Naive B cell (primary cell): ENCODE data around the gene ARRDC1. TPM values are rescaled to one million over a fixed set of nuclear protein-coding genes. Genes with fewer than 3 reads are reported as not detected.
"Not testable (repeated sequence)": the region's sequence is repeated elsewhere in the genome, so short reads cannot be mapped to it uniquely, and the experiment has no call there.

Experiments used
- ATAC-seq, 2 donors: fragments of 150-1000 bp; cut with Tn5 transposase; 2 replicates each; pipeline ENCODE4 v1.10.0; 2021; ENCODE audit warnings: low read depth in 2 of 2, mild to moderate bottlenecking in 2 of 2, moderate library complexity in 2 of 2
- DNase-seq: peaks from one replicate; pipeline ENCODE4 v3.0.0; 2022
- H3K27ac Mint-ChIP-seq, 6 donors: one replicate each; pipeline ENCODE4 v1.8.0; 2020 to 2022; ENCODE audit warnings: mild to moderate bottlenecking in 6 of 6, mixed read lengths in 6 of 6, moderate library complexity in 5 of 6, inconsistent platforms in 2 of 6
- H3K27me3 Mint-ChIP-seq, 3 donors: one replicate each; pipeline ENCODE4 v1.8.0; 2021 to 2022; ENCODE audit warnings: mixed read lengths in 3 of 3, mild to moderate bottlenecking in 1 of 3
- H3K36me3 Mint-ChIP-seq, 2 donors: one replicate each; pipeline ENCODE4 v1.8.0; 2020 to 2022; ENCODE audit warnings: mixed read lengths in 2 of 2, inconsistent platforms in 1 of 2, mild to moderate bottlenecking in 1 of 2
- H3K4me1 Mint-ChIP-seq, 3 donors: one replicate each; pipeline ENCODE4 v1.8.0; 2020 to 2022; ENCODE audit warnings: mixed read lengths in 3 of 3, inconsistent platforms in 1 of 3, mild to moderate bottlenecking in 1 of 3, moderate library complexity in 1 of 3
- H3K4me3 Mint-ChIP-seq, 8 donors: one replicate each; pipeline ENCODE4 v1.8.0; 2020 to 2022; ENCODE audit warnings: mild to moderate bottlenecking in 8 of 8, mixed read lengths in 8 of 8, moderate library complexity in 8 of 8, inconsistent platforms in 2 of 8
- H3K9me3 Mint-ChIP-seq, 7 donors: one replicate each; pipeline ENCODE4 v1.8.0; 2020 to 2022; ENCODE audit warnings: mixed read lengths in 7 of 7, mild to moderate bottlenecking in 5 of 7, inconsistent platforms in 2 of 7, moderate library complexity in 1 of 7
- polyA plus RNA-seq, 6 donors: library from polyadenylated mRNA; unstranded; fragments of 300-500 nt; fragmentation: Illumina TruSeq; gene quantifications; one replicate each; pipeline ENCODE4 v1.2.3, GENCODE V29; 2021; ENCODE audit warnings: low read depth in 6 of 6

Gene ARRDC1
- polyA plus RNA-seq, 6 donors from 2014 or later = 30.3 to 65.5 (median 40.0) TPM

DNA sequence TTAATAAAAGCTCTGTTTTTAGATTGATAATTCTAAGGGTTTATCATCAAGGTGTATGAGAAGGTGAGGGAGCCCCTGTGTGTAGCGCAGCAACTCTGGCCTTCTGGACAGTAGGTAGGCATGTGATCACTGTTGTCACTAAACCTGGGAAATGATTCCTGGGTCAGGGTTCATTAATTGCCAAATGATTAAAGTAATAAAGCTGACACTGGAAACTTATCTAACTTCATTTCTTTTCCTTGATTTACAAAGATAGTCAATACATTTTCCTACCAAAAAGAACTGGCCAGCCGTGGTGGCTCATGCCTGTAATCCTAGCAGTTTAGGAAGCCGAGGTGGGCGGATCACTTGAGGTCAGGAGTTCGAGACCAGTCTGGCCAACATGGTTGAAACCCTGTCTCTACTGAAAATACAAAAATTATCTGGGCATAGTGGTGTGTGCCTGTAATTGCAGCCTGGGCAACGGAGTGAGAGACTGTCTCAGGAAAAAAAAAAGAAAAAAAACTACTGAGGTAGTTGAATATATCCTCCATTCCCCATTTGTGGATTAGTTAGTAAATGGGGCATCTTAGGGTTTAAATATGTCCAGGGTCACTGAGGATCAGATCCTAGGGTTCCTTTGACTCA lies 15.8 kb downstream of the ARRDC1 start:
- Mint-ChIP-seq H3K4me1 (peaks cover 28 to 68% (median 46%) of the 10 kb centered on the region in 3 donors), H3K4me3 (peak overlapping the region in 6 of 8 donors; percentile 47 to 97 (median 78)), H3K27me3 (no peaks in the 10 kb centered on the region), H3K27ac (peak overlapping the region in 2 of 6 donors; percentile 56 to 69), H3K36me3 (no peaks in the 10 kb centered on the region), H3K9me3 (no peaks in the 10 kb centered on the region)
- ATAC-seq = no peak
- DNase-seq = no peak

DNA sequence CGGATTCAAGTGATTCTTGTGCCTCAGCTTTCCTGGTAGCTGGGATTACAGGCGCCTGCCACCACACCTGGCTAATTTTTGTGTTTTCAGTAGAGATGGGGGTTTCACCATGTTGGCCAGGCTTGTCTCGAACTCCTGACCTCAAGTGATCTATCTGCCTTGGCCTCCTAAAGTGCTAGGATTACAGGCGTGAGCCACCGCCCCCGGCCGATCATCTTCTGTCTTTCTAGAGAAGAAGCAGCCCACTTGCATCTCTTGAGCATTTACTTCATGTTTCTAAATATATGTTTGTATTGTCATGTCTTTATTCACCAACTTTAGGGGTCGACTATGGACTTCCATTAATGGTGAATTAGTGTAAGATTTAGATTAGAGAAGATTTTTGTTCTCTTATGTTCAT lies 16.7 kb downstream of the ARRDC1 start:
- H3K4me1 Mint-ChIP-seq = peaks cover 31 to 69% (median 49%) of the 10 kb centered on the region in 3 donors
- peak overlapping the region in 1 of 6 donors; percentile 67 for H3K27ac Mint-ChIP-seq
- H3K4me3 Mint-ChIP-seq = peak overlapping the region in 5 of 8 donors; percentile 35 to 76 (median 64)
- not testable (repeated sequence) for ATAC-seq, H3K9me3 Mint-ChIP-seq, H3K36me3 Mint-ChIP-seq, DNase-seq, H3K27me3 Mint-ChIP-seq

DNA sequence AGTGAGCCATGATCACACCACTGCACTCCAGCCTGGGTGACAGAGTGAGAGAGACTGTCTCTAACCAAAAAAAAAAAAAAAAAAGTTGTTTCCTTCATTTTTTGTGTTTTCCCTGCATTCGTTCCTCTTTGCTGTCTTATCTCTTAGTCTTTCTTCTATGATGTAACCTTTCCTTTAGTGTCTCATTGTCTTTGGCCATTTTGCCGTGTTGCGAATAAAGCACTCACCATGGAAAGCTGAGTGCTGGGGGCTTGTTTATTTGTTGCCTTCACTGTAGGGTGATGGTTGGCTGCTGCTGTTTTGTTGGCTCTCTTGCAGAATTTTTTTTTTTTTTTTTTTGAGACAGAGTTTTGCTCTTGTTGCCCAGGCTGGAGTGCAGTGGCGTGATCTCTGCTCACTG lies 21.0 kb downstream of the ARRDC1 start:
- Mint-ChIP-seq H3K27ac (peak overlapping the region in 2 of 6 donors; percentile 39 to 72), H3K27me3 (no peaks in the 10 kb centered on the region), H3K9me3 (no peaks in the 10 kb centered on the region), H3K4me1 (peaks cover 37 to 75% (median 50%) of the 10 kb centered on the region in 3 donors), H3K4me3 (peak overlapping the region in 3 of 8 donors; percentile 9 to 65 (median 60)), H3K36me3 (peaks cover 0 to 7% of the 10 kb centered on the region in 2 donors)
- no peak for DNase-seq
- ATAC-seq = no peak

DNA sequence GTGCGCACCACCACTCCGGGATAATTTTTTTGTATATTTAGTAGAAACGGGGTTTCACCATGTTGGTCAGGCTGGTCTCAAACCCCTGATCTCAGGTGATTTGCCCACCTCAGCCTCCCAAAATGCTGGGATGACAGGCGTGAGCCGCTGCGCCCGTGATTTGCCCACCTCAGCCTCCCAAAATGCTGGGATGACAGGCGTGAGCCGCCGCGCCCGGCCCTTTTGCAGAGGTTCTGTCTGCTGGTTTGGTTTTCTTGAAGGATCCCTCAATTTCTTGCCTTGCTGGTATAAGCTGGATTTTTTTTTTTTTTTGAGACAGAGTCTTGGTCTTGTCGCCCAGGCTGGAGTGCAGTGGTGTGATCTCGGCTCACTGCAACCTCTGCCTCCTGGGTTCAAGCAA lies 21.9 kb downstream of the ARRDC1 start:
- H3K9me3 Mint-ChIP-seq, DNase-seq, H3K36me3 Mint-ChIP-seq, ATAC-seq, H3K27me3 Mint-ChIP-seq: not testable (repeated sequence)
- Mint-ChIP-seq H3K27ac (peak overlapping the region in 2 of 6 donors; percentile 47 to 72), H3K4me3 (peak overlapping the region in 1 of 8 donors; percentile 2), H3K4me1 (peaks cover 44 to 77% (median 55%) of the 10 kb centered on the region in 3 donors)

DNA sequence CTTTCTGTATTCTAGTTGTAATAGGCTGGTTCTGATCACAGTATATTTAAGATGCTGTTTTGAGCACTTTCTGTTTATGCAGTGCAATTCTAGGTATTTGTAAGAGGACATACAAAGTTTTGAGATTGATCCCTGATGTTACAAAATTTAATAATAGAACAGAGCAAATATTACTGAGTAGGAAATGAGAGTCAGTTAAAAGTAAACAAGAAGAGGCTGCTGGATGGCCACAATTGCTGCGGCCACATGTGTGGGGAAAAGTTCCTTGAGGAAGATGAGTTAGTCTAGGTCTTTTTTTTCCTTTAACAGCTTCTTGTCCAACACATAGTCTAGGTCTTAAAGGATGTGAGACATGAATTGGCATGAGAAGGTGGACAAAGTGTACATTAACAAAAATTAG lies 24.6 kb downstream of the ARRDC1 start:
- no peaks in the 10 kb centered on the region for H3K9me3 Mint-ChIP-seq
- H3K4me3 Mint-ChIP-seq = peak overlapping the region in 5 of 8 donors; percentile 5 to 43 (median 22)
- H3K27me3 Mint-ChIP-seq = no peaks in the 10 kb centered on the region
- no peak for DNase-seq
- no peak for ATAC-seq
- peaks cover 56 to 74% (median 72%) of the 10 kb centered on the region in 3 donors for H3K4me1 Mint-ChIP-seq
- peak overlapping the region in 4 of 6 donors; percentile 20 to 80 (median 37) for H3K27ac Mint-ChIP-seq
- H3K36me3 Mint-ChIP-seq = peaks cover 0 to 7% of the 10 kb centered on the region in 2 donors

DNA sequence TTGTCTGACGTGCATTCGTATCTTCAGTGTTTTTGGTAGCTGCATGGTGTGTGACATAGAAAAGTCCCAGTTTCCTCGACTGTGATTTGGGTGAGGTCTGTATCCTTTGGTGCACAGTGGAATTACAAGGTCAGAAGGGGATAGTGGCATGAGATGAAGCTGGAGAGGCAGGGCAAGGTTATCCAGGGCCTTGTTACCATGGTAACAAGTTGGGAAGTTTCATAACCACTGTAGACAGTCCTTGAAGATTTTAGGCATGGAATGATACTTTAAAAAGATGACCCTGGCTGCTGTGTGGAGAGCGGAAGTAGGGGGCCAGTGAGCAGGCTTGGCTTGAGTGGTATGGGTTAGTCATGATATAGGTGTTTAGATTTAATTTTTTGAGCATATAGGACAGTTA lies 25.2 kb downstream of the ARRDC1 start:
- Mint-ChIP-seq H3K27ac (peak overlapping the region in 5 of 6 donors; percentile 2 to 80 (median 44)), H3K36me3 (peaks cover 0 to 7% of the 10 kb centered on the region in 2 donors), H3K27me3 (no peaks in the 10 kb centered on the region), H3K4me1 (peaks cover 50 to 69% (median 66%) of the 10 kb centered on the region in 3 donors), H3K9me3 (no peaks in the 10 kb centered on the region), H3K4me3 (peak overlapping the region in 5 of 8 donors; percentile 5 to 41 (median 26))
- peak in 1 of 2 donors; percentile 44 for ATAC-seq
- DNase-seq = no peak

DNA sequence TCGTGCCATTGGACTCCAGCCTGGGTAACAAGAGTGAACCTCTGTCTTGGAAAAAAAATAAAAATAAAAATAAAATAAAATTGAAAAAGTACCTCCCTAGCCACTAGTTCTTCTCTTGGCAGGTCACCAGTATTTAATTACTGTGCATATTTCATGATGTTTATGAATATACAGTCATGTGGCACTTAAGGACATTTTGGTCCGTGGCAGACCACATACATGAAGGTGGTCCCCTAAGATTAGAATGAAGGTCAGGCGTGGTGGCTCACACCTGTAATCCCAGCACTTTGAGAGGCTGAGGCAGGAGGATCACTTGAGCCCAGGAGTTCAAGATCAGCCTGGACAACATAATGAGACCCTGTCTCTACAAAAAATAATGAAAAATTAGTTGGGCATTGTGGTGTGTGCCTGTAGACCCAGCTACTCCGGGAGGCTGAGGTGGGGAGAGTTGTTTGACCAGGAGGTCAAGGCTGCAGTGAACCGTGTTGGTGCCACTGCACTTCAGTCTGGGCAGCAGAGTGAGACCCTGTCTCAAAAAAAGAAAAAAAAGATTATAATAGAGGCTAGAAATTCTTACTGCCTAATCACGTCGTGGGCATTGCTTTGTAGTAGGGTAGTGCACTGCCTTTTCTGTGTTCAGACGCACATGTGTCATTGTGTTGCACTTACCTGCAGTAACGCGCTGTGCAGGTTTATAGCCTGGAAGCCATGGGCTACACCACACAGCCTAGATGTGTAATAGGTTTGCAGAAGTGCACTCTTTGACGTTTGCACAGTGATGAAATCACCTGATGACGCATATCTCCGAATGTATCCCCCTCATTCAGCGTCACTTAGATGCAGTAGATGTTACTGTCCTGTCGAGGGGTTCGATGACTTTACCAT lies 26.1 kb downstream of the ARRDC1 start:
- Mint-ChIP-seq H3K27me3 (no peaks in the 10 kb centered on the region), H3K36me3 (peaks cover 0 to 7% of the 10 kb centered on the region in 2 donors), H3K9me3 (no peaks in the 10 kb centered on the region), H3K4me3 (peak overlapping the region in 3 of 8 donors; percentile 33 to 42 (median 40)), H3K4me1 (peaks cover 50 to 72% (median 67%) of the 10 kb centered on the region in 3 donors), H3K27ac (peak overlapping the region in 5 of 6 donors; percentile 61 to 81 (median 67))
- DNase-seq = no peak
- no peak for ATAC-seq

DNA sequence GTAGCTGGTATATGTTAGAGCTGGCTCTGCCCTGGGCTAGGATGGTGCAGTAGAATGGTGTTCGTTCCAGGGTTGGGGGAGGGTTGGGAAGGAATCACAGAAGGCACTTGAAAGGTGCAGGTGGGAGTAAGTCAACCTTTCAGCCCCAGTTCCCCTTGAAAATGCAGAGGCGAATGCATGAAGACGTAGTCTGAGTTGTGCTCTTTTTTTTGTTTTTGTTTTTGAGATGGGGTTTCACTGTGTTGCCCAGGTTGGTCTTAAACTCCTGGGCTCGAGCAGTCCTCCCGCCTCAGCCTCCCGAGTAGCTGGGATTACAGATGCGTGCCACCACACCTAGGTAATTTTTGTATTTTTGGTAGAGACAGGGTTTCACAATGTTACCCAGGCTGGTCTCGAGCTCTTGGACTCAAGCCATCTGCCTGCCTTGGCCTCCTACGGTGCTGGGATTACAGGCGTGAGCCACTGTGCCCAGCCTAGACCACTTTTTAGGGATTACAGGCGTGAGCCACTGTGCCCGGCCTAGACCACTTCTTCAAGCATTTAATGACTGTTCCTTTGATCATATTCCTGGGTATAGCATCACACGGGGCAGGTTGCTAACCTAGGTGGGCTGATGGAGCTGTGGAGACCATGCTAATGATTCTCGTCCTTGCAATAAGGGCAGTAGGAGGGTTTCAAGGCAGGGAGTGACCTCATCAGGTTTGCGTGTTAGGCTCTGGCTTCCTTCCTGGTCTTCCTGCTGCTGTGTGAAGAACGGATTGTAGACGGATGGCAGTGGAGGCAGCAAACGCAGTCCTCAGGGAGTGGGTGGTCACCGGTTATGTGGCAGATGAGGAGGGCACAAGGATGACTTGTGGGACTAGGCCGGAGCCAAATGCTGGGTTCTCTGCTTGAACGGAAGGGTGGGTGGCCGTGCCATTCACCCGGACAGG lies 27.0 kb downstream of the ARRDC1 start:
- Mint-ChIP-seq H3K27me3 (no peaks in the 10 kb centered on the region), H3K27ac (peak overlapping the region; percentile 61 to 92 (median 73)), H3K4me3 (peak overlapping the region in 5 of 8 donors; percentile 13 to 61 (median 40)), H3K36me3 (peaks cover 0 to 7% of the 10 kb centered on the region in 2 donors), H3K9me3 (no peaks in the 10 kb centered on the region), H3K4me1 (peaks cover 50 to 77% (median 70%) of the 10 kb centered on the region in 3 donors)
- no peak for DNase-seq
- ATAC-seq = no peak

DNA sequence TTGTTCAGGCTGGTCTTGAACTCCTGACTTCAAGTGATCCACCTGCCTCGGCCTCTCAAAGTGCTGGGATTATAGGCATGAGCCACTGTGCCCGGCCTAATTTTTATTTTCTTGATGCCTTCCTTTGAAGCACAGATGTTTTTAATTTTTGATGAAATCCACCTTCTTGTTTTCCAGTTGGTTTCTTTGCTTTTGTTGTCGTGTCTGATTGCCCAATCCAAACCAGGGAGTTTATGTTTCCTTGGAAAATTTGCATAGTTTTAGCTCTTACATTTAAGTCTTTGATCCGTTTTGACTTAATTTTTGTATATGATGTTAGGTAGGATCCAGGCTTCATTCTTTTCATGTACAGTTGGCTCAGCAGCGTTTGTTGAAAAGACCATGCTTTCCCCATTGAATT lies 28.5 kb downstream of the ARRDC1 start:
- Mint-ChIP-seq H3K36me3 (peaks cover 0 to 7% of the 10 kb centered on the region in 2 donors), H3K4me3 (no peak overlapping the region), H3K27me3 (no peaks in the 10 kb centered on the region), H3K9me3 (no peaks in the 10 kb centered on the region), H3K4me1 (peaks cover 45 to 75% (median 63%) of the 10 kb centered on the region in 3 donors), H3K27ac (peak overlapping the region in 1 of 6 donors; percentile 82)
- DNase-seq = no peak
- ATAC-seq = no peak

DNA sequence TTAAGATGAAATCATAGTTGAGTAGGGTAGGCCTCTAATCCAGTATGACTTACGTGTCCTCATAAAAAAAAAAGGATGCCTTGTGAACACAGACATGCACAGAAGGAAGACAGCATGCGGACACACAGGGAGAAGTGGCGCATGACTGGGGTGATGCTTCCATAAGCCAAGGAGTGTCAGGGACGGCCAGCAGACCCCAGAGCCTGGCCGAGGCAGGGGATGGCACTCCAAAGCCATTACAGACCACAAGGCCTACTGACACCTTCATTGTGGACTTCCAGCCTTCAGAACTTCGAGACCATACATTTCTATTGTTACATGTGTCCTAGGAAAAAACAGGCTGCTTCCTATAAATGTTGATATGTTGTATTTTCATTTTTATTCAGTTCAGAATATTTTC lies 33.2 kb downstream of the ARRDC1 start:
- peaks cover 34 to 71% (median 57%) of the 10 kb centered on the region in 3 donors for H3K4me1 Mint-ChIP-seq
- H3K9me3 Mint-ChIP-seq = no peaks in the 10 kb centered on the region
- DNase-seq = no peak
- no peak for ATAC-seq
- peak overlapping the region in 5 of 6 donors; percentile 10 to 88 (median 74) for H3K27ac Mint-ChIP-seq
- peaks cover 0 to 13% of the 10 kb centered on the region in 2 donors for H3K36me3 Mint-ChIP-seq
- no peaks in the 10 kb centered on the region for H3K27me3 Mint-ChIP-seq
- peak overlapping the region; percentile 5 to 87 (median 60) for H3K4me3 Mint-ChIP-seq

DNA sequence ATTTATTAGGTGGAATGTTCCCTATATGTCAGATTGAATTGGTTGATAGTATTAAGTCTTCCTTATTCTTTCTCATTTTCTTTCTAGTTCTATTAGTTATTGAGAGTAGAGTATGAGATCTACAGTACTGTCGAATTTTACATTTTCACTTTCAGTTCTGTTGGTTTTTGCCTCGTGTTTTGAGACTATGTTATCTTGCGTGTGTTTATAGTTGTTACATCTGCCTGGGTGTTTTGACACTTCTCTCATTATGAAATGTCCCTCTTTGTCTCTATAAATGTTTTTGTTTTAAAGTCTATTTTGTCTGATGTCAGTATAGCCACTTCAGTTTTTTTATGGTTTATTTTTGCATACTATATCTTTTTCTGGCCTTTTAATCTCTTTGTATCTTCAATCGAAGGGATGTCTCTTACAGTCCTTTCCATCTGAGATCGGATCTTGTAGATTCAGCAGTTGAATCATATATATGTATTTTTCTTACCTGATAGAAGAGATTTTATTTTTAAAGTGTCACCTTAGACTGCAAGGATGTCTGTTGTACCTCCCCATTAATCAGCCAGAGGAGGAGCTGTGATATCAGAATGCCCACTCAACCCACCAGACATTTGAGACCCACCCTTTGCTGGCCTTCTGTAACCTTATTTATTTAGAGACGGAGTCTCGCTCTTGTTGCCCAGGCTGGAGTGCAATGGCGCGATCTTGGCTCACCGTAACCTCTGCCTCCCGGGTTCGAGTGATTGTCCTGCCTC lies 34.0 kb downstream of the ARRDC1 start:
- ATAC-seq (peak; percentile 81 to 83), DNase-seq (no peak)
- peaks cover 31 to 64% (median 49%) of the 10 kb centered on the region in 3 donors for H3K4me1 Mint-ChIP-seq

DNA sequence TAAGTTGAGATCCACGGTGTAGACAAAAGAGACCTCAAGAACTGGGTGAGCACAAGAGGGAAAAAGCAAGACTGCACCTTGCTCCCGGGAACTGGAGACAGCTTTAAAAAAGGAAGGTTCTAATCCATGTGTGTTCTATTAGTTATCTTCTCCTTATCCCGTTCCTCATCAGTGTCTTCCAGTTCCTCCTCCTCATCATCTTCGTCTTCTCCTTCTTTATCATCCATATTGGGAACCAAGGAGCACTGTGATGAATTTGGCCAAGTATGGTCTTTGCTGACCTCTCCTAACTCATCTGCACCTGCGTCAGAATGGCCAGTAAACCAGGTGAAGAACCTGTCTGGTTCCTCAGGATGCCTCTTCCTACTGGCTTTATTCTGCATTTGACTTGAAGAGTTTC lies 35.4 kb downstream of the ARRDC1 start:
- H3K27ac Mint-ChIP-seq = peak overlapping the region in 3 of 6 donors; percentile 33 to 76 (median 74)
- H3K4me3 Mint-ChIP-seq = peak overlapping the region in 1 of 8 donors; percentile 12
- ATAC-seq = no peak
- no peaks in the 10 kb centered on the region for H3K27me3 Mint-ChIP-seq
- no peaks in the 10 kb centered on the region for H3K9me3 Mint-ChIP-seq
- peaks cover 0 to 16% of the 10 kb centered on the region in 2 donors for H3K36me3 Mint-ChIP-seq
- H3K4me1 Mint-ChIP-seq = peaks cover 31 to 64% (median 45%) of the 10 kb centered on the region in 3 donors
- DNase-seq = no peak

More for the DNA sequence above, 34.0 kb downstream of the ARRDC1 start:
- H3K4me3 Mint-ChIP-seq = peak overlapping the region; percentile 24 to 87 (median 77)
- peaks cover 0 to 16% of the 10 kb centered on the region in 2 donors for H3K36me3 Mint-ChIP-seq
- no peaks in the 10 kb centered on the region for H3K9me3 Mint-ChIP-seq
- peak overlapping the region; percentile 69 to 92 (median 90) for H3K27ac Mint-ChIP-seq
- H3K27me3 Mint-ChIP-seq = no peaks in the 10 kb centered on the region
